Measurements from ENCODE around the gene SLC25A38.
A peak's percentile ranks its signal among the peaks of the same experiment; 100 is the strongest.

SLC25A38 gene

GRCh38 chr3:39376959-39377634, 6.1 kb upstream of the SLC25A38 start:
- no peak for DNase-seq (ENCODE audit: low read depth)

GRCh38 chr3:39378088-39378487, 5.1 kb upstream of the SLC25A38 start:
- DNase-seq (ENCODE audit: low read depth) = no peak

DNA sequence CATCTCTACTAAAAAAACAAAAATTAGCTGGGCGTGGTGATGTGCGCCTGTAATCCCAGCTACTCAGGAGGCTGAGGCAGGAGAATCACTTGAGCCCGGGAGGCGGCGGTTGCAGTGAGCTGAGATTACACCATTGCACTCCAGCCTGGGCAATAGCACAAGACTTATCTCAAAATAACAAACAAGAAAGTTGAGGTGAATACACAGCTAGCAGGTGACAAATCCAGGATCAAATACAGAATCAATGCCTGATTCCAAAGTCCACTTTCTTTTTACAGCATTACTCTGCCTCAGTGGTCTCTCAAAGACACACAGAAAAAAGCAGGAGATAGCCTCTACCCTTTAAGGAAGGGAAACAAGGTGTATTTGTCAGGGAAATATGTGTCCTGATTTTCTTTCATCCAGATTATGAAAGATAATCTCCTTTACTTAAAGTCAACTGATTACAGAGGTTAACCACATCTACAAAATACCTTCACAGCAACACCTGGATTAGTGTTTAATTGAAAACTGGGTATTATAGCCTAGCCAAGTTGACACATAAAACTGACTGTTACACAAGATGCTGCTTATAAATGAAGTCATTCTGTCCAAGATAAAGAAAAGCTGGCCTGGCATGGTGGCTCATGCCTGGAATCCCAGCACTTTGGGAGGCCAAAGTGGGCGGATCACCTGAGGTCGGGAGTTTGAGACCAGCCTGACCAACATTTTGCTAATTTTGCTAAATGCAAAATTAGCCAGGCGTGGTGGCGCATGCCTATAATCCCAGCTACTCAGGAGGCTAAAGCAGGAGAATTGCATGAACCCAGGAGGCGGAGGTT, 4.0 kb upstream of the SLC25A38 start:
- DNase-seq (ENCODE audit: low read depth) = no peak

DNA sequence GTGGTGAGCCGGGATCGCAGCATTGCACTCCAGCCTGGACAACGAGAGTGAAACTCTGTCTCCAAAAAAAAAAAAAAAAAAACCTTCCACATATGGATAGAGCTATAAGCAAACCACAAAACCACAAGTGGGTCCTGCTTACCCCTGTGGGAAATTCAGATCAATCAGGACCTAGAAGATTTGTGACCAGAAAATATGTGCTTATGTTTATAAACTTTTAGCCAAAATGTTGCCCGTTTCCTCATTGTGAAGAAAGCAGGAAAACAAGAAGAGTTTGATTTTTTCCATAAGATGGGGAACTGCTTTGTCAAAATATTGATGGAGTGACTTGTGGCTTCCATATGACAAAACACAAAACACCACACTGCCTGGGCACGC, 3.4 kb upstream of the SLC25A38 start:
- no peak for DNase-seq (ENCODE audit: low read depth)

DNA sequence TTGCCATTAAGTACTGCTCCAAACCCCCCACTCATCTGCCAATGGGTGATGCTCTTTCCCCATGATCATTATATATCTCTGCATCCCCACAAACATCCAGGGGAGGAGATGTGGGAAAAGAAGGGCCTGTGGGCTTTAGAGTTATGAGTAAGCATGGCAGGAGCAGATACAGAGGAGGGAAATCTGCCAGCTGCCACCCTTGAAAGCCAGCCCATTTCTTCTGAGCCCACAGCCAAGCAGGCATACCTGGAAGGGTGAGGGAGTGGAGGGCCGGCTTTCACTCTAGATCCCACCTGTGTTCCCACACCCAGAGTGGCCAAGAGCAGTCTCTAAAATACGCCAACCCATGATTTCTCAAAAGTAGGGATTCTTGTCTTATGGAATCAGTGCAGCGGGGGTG, 1.7 kb upstream of the SLC25A38 start:
- no peak for DNase-seq (ENCODE audit: low read depth)

DNA sequence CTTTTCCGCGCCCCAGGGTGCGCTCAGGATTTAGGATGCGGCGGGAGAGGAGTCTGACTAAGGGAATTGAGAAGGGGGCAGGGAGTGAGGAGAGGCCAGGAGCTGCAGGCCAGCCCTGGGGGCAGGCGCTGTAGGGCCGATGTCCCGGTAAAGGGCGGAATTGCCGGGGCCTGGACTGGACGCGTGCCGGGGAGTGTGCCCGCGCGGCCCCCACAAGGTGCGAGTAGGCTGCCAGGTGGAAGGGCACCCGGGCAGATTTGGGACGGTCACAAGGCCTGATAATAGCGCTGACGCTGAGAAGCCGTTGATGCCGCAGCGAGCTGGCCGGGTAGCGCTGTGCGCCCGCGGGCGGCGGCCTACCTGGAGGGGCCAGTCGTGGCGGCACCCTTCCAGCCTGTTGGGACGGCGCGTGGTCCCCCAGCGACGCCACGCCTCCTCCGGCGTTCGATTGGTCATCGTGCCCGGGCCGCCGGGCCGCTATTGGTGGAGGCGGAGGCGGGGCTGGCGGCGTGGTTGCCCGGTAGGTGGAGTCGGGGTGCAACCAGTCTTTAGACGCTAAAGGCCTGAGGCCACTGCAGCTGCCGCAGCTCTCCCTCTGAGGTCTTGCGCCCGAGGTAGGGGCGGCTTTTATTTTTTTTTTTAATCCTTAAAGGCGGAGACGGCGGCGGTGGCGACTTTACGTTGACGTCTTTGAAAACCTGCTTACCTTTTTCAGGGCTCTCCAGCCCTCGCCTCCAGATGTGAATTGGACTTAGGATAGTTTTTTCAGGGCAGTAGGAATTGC, 903 bp downstream of the SLC25A38 start:
- peak; percentile 49 for DNase-seq (ENCODE audit: low read depth)

DNA sequence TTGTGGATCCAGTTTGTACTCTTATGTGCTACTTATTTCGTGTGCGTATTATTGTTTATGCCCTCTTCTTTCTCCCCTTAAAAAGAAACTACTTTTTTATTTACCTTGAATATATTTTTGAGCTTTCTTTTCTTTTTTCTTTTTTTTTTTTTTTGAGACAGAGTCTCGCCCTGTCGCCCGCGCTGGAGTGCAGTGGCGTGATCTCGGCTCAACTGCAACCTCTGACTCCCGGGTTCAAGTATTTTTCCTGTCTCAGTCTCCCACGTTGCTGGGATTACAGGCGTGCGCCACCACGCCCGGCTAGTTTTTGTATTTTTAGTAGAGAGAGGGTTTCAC, 1.5 kb downstream of the SLC25A38 start:
- no peak for DNase-seq (ENCODE audit: low read depth)

DNA sequence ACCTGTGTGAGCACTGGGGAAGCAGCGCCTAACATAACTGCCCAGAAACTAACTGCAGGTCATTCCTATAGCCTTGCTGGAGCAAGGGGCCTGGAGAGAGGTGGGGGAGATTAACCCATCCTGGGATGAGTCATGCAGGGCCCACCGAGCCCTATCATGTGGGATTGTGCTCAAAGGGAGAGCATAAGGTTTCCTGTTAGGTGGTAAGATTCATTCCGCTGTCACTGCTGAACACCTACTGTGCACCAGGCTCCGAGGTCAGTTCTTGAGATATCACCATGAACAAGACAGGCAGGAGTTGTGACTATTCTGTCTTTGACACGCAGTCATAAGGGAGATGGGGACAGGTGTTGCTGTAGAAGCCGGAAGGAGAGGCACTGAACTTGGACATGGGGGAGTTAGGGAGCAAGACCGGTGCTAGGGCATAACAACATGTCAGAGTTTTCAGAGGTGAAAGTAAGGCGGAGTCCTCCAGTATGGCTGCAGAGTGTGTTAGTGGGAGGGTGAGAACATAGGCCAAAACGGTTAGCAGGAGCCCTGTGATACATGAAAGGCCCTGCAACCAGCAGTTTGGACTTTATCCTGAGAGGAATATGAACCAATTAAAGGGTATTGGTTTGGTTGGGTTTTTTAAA, 2.4 kb downstream of the SLC25A38 start:
- DNase-seq (ENCODE audit: low read depth) = no peak

DNA sequence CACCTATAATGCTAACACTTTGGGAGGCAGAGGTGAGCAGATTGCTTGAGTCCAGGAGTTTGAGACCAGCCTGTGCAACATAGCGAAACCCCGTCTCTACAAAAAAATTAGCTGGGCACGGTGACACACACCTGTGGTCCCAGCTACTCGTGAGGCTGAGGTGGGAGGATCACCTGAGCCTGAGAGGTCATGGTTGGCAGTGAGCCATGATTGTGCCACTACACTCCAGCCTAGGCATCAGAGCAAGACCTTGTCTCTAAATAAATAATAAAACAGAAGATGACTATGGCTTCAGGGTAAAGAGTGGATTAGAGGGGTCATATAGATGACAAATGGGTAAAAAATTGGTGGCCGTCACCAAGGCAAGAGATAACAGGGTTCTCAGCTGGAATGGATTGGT, 3.1 kb downstream of the SLC25A38 start:
- DNase-seq (ENCODE audit: low read depth) = no peak

DNA sequence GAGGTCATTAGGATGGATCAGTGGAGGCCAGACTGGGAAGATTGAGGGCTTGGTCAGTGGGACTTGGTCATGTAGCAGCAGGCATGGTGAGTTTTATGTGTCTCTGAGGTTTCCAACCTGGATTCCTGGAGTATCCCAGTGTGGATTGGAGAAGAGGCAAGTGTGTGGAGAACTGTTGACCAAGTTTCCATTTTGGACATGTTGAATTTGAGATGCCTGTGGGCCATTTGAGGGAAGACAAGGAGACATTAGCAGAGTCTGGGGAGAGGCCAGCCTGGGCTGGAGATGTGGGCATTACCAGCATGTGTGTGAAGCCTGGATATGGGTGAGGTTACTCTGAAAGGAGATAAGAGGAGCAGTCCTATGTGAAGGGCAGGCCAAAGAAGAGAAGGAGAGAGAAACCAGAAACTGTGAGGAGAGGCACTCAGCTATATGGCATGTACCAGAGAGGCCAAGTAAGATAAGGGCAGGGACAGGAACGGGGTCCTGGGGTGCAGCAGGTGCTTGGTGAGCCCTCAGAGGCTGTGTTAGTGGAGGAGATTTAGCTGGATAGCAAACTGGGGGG, 4.3 kb downstream of the SLC25A38 start:
- no peak for DNase-seq (ENCODE audit: low read depth)

- no peak for DNase-seq (ENCODE audit: low read depth)
Measured at GRCh38 chr3:39388153-39388552, 5.0 kb downstream of the SLC25A38 start.

GRCh38 chr3:39388741-39389248, 5.6 kb downstream of the SLC25A38 start:
- no peak for DNase-seq (ENCODE audit: low read depth)

GRCh38 chr3:39390181-39390580, 7.0 kb downstream of the SLC25A38 start:
- no peak for DNase-seq (ENCODE audit: low read depth)

GRCh38 chr3:39396690-39397089, 13.5 kb downstream of the SLC25A38 start:
- DNase-seq (ENCODE audit: low read depth) = no peak

- no peak for DNase-seq (ENCODE audit: low read depth)
Measured at GRCh38 chr3:39398700-39399099, 15.5 kb downstream of the SLC25A38 start.

DNA sequence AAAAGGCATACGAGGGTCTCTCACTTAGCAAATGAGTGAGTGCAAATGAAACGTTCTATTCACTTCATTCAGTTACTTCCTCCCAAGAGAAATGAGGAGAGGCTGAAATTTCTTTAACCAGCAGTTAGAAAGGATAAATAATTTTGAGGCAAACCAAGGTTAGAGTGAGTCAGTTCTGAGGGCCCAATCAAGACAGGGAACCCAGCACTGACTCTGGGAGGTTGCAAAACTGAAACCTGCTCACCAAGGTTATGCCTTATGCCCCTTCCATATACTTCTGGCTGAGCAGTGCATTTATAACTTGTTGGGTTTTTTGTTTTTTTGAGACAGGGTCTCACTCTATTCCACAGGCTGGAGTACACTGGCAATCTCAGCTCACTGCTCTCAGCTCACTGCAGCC, 18.8 kb downstream of the SLC25A38 start:
- no peak for DNase-seq (ENCODE audit: low read depth)

DNA sequence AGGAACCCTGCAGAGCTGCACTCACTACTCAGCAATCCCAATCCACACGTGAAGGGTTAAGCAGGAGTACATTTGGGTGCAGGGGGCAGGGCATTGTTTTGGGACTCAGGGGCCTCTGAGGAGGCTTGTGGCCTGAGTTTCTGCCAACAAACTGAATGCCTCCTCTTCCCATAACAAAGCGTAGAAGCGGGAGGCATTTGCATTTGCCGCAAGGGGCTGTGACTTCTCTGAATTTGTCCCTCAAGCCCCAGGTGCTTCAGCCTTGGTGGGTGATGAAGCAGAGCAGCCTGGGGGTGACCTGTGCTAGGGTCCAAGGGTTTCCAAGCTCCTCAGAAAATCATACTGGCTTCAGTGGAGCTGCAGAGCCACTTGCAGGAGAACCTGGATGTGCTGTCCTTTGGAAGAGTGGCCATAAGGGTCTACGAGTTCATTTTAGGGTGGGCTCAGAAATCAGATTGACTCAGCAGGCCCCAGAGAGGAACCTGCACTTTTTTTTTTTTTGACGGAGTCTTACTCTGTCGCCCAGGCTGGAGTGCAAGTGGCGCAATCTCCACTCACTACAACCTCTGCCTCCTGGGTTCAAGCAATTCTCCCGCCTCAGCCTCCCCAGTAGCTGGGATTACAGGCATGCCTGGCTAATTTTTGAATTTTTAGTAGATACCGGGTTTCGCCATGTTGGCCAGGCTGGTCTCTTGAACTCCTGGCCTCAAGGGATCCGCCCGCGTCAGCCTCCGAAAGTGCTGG, 21.9 kb downstream of the SLC25A38 start:
- DNase-seq (ENCODE audit: low read depth) = no peak

DNA sequence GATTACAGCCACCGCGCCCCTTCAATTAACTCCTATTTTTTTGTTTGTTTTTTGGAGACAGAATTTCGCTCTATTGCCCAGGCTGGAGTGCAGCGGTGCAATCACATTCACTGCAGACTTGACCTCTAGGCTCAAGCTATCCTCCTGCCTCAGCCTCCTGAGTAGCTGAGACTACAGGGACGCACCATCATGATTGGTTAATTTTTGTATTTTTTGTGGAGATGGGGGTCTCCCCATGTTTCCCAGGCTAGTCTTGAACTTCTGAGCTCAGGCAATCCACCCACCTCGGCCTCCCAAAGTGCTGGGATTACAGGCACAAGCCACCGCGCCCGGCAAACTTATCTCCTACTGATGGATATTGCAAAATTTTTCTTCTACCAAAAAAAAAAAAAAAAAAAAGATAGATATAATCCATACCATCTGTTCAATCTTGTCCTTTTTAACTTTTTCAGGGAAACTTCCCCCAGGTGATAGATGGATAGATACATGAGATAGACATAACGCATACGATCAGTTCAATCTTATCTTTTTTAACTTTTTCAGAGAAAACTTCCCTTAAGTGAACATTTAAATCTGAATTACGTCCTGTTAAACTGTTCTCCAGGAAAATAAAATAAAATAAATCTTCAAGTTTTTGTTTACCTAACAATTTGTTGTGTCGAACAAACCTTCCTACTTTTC, 22.7 kb downstream of the SLC25A38 start:
- no peak for DNase-seq (ENCODE audit: low read depth)

GRCh38 chr3:39406368-39407258, 23.4 kb downstream of the SLC25A38 start, which contains the start of gene RPSA:
RPSA (plus strand) TSS chr3:39406720; CDS start chr3:39407654, 934 bp downstream.
- peak; percentile 83 for DNase-seq (ENCODE audit: low read depth)

DNA sequence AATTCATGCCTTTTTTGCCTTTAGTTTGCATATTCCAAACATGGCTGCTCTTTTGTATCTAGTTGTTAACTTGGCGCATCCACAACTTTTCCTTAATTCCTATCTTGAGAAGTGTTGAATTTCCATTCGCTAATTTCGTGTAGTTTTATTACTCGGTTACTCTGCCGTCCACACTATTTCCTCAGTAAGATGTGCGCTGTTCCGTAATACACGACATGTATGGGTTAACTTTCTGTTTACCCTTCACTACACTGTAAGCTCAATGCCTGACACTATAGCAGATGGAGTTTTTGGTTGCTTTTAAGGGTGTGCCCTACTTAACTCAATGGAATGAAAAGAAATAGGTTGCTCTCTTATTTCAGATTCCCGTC, 24.1 kb downstream of the SLC25A38 start:
- DNase-seq (ENCODE audit: low read depth) = no peak
